NCI-H2227 treated with DMSO at 0.1 percent for 48 hours (cell line): Measurements from ENCODE around the gene FOXN4.
"Not testable (repeated sequence)": the region's sequence is repeated elsewhere in the genome, so short reads cannot be mapped to it uniquely, and the experiment has no call there.

Experiments used
- DNase-seq: peaks from one replicate; lab custom pipeline; 2025; lab: John Stamatoyannopoulos, UW

Gene FOXN4, protein sequence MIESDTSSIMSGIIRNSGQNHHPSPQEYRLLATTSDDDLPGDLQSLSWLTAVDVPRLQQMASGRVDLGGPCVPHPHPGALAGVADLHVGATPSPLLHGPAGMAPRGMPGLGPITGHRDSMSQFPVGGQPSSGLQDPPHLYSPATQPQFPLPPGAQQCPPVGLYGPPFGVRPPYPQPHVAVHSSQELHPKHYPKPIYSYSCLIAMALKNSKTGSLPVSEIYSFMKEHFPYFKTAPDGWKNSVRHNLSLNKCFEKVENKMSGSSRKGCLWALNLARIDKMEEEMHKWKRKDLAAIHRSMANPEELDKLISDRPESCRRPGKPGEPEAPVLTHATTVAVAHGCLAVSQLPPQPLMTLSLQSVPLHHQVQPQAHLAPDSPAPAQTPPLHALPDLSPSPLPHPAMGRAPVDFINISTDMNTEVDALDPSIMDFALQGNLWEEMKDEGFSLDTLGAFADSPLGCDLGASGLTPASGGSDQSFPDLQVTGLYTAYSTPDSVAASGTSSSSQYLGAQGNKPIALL

GRCh38 chr12:109308534-109309380 lies at the start of gene FOXN4:
Gene FOXN4, minus strand, starts transcription at chr12:109309284. Its CDS starts 963 bp downstream, at chr12:109308321.
- DNase-seq, result no peak

- DNase-seq, result no peak
These were observed 49.2 kb upstream of the FOXN4 start for GRCh38 chr12:109358154-109358869.

GRCh38 chr12:109357032-109357431 lies 47.9 kb upstream of the FOXN4 start:
- no peak for DNase-seq

GRCh38 chr12:109356577-109356976 lies 47.5 kb upstream of the FOXN4 start:
- DNase-seq, result no peak

DNA sequence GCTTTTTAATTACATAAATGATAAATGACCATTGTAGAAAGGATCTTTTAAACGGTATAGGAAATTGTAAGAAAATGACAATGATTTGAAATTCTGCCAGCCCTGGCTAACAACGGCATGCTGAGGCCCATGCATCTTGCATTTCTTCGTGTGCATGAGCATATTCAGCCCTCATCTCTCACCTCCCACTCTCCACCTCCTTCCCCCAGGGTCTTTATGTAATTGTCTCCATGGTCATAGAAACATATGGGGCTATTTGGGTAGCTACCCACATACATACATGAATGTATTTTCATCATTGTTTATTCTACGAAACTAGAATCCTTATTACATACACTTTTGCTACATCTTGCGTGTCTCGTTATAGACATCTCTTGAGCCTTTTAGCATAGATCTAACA lies 43.1 kb upstream of the FOXN4 start:
- DNase-seq, result no peak

DNA sequence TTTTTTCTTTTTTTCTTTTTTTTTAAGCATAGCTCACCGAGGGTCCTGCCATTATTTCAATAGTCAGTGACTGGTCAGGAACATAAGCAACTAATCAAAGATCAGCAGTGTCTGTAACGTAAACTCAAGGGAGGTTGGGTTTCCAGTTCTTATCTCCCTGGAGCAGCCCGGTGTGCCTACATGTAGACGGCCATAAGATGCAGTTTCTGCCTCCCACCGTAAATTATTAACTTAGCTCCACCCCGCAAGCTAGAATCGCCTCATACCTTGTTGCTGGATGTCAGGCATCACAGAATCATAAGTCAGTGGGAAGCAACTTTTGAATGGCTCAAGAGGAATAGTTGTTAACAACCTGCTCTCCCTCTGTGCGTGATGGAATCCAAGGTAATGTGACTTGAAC lies 38.5 kb upstream of the FOXN4 start, which contains the start of gene MYO1H:
TSS of gene MYO1H (plus strand) at position 312 of the 400 bp plus-strand sequence. CDS start at position 373, 61 bp downstream.
- no peak for DNase-seq

GRCh38 chr12:109346920-109347319 lies 37.8 kb upstream of the FOXN4 start:
- no peak for DNase-seq

DNA sequence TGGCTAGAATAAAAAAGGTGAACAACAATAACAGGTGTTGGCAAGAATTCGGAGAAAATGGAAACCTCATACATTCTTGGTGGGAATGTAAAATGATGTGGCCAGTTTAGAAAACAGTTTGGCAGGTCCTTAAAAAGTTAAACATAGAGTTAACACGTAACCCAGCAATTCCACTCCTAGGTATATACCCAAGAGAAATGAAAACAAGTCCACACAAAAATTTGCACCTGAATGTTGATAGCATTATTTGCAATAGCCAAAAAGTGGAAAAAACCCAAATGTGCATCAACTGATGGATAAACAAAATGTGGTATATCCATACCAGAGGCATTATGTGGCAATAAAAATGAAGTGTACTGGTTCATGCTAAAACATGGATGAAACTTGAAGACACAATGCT lies 36.3 kb upstream of the FOXN4 start:
- no peak for DNase-seq

GRCh38 chr12:109343677-109344076 lies 34.6 kb upstream of the FOXN4 start:
- no peak for DNase-seq

DNA sequence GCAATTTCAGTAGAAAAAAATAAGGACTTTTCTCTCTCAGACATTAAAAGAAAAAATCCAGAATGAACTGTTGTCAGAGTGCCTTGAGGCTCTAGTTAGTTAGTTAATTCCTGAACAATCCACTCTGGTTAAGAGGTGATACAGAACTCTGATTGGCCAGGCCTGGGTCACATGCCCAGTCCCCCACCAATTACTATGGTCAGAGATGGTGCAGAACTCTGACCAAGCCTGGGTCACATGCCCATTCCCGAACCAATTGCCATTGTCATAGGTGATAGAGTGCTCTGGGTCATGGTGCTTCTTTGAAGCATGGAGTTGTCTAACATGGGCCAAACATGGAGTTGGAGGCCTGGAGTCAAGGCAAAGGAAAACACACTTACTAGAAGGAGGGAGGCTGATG lies 27.5 kb upstream of the FOXN4 start:
- no peak for DNase-seq

GRCh38 chr12:109334887-109335286 lies 25.8 kb upstream of the FOXN4 start:
- no peak for DNase-seq

DNA sequence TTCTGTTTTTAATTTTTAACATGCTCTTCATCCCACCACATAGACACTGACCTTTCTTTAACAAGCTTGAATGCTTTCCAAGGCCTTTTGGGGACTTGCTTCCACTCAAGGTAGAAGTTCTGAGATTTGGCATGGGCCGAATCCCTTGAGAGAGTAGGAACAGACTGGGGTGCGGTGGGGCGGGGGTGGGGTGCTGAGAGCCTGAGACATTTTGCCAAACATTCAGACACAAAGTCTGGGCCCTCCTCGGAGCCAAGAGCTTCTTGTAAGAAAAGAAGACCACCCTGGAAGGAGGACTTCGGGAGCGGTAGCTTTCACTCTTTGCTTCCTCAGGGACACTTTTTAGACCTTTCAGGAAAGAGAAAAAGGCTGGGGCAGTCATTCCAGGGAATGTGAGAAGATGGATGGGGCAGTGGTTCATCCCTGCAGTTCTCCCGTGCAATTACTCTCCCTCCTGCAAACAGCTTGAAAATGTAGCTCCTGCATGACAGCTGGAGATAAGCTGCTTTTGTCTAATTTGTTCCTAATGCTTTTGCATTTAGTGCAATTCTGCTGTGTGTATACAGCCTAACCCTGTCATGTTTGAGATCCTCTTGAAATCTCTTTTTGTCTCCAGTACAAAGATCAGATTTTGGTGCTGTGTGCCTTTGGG lies 22.3 kb upstream of the FOXN4 start:
- DNase-seq, result peak; percentile 19

DNA sequence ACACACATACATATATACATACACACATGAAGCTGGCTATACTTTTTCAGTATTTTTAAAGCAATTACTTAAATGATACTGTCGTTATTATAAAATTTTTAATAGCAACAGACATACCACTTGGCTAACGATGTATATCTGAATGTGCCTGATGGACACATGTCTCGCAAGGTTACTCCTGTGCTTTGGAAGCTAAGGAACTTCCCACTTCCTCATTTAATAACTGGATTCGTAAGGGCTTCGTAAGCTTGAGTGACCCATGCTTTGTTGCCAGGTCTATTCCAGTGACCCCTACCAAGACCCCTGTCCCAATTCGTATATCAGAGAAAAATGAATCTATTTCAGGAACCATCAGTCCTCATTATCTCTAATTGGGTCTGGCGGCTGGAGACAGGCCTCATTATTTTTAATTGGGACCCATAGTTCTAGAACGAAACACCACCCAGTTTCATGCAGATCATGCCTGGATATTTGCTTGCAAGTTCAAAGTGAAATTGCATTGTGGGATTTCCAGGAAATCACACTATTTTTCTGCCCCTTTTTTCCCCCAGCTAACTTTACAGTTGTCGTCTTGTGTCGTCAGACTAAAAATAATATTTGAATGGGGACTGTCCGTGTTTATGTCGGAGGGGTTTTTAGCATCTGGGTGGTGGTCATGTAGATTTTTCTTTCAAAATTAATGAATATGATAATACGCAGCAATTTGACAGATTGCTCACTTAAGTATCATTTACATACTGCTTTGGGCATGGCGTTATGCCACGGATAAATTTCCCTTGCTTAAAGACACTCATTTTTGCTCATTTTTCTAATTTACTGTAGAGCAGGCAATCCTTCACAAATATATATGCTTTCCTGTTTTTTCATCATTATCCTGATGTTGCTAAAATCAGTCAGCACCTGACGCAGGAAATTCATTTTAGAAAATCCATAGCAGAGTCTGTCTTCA lies 21.5 kb upstream of the FOXN4 start:
- no peak for DNase-seq

GRCh38 chr12:109329686-109330085 lies 20.6 kb upstream of the FOXN4 start:
- no peak for DNase-seq

DNA sequence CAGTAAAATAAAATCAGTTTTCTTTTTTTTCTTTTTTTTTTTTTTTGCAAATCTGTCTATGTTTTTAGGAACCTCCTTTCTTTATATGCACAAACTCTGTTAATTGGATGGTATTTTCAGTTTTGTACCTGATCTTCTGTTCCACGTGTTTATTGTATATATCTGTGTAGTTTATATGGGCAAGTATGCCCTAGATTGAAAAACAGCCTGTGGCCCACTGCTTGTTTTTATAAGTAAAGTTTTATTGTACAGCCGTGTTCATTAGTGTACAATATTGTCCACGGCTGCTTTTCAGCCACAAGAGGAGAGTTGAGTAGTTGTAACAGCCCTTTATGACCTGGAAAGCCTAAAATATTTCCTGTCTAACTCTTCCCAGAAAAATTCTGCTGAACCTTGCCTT lies 19.9 kb upstream of the FOXN4 start:
- DNase-seq, result no peak

DNA sequence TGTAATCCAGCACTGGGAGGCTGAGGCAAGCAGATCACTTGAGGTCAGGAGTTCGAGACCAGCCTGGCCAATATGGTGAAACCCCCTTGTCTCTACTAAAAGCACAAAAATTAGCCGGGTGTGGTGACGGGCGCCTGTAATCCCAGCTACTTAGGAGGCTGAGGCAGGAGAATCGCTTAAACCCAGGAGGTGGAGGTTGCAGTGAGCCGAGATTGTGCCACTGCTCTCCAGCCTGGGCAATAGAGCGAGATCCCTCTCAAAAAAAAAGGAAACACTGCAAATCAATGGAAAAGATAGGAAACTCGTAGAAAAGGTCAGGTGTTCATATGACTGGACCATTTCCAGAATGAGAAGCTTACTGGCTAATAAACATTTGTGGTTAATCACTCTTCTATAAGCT lies 12.2 kb upstream of the FOXN4 start:
- DNase-seq, result not testable (repeated sequence)

DNA sequence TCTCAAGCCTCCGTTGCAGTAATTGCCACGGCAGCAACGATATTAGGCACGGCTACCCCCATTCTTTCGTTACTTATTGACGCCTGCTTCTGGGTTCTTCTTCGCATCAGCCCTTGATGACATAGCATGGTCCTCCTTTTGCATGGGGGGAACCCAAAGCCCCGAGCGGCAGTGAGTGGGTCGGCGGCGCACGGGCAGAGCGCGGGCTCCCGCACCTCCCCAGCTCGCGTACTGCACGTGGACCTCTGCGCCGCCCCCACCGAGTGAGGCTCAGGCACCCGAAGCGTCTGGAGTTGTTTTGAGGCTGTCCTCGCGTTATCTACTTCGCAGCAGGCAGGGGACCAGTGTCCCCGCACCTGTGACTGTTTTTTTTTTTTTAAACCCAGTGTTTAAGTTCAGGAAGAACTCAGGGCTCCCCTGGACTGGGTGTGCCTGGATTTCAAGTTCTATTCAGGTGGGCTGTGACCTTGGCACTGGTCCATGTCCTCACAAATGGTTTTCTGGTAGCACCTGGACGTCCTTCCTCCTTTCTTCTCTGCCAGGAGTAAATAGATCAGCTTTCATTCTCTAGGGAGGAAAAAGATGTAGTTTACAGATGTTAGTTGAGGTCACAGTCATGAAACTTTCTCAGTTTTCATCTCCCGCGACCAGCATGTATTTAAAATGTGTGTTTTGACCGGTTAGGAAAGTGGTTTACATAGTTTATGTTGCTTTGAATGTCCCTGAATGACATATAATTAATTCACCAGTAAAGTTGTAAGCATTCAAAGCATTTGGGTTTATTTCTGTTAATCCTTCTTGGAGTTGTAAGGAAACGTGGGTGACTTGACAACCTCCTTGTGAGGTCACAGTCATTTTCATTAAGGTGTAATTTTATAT lies 1.4 kb upstream of the FOXN4 start:
- DNase-seq, result no peak

DNA sequence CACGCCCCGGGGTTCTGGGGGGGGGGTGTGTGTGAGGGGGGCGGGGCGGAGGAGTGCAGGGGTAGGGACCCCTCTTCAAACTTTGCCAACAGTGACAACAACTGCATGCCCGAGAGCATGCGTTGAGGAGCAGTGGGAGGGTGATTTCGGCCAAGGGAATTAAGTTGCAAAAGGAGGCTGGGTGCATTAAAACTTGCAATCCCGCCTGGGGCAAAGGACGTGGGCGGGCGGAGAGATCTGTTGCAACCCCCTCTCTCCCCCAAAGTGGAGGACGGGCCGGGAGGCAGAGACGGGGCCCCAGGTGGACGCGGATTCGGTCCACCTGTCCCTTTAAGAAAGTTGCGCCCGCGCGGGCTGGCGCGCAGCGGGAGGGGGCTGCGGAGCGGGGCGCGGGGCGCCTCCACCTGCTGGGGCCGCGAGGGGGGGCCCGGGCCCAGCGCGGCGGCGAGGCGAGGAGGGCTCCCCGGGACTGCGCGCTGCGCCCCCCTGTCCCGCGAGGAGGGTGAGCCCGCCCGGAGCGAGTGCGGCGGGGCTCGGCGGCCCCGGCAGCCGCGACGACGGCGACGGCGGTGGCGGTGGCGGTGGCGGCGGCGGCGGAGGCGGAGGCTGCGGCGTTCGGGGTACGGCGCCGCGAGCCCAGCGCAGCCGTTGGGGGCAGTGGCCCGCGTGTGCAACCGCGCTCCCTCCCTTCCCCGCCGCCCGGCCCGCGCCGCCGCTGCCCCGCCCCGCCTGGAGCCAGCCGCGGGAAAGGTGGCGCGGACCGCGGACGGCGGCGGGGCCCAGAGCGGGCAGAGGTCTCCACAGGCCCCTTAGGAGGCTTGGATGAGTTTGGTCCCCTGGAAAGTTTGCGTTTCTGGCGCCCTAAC lies 530 bp upstream of the FOXN4 start:
- no peak for DNase-seq
